ENCODE results near the gene NHLRC4. TPM values are rescaled to one million over a fixed set of nuclear protein-coding genes. Genes with fewer than 3 reads are reported as not detected.

Gene NHLRC4
- total and polyA plus RNA-seq, 2 of the 13 experiments (the other 11 are each of a cell fraction or from before 2014, with no cell fraction given) = 0.40 to 0.59 TPM

DNA sequence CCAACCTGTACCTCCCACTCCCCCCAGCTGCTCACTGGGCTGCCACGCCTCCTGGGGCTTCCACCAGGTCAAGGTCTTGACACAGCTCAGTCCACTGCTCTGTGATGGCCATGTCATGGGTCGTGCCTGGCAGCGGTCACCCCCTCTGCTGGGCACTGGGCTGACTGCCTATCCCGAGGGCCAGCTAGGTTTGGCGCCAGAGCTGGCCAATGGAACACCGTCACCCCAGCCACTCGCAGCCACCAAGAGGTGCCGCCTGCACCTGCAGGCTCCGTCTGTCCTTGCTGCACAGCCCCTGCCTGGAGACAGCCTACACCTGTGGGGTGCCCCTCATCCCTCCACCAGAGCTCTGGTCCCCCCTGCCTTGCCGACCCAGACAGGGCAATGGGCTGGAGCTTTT, 18.5 kb downstream of the NHLRC4 start (continued):
- TF ChIP-seq, protein P1, sequence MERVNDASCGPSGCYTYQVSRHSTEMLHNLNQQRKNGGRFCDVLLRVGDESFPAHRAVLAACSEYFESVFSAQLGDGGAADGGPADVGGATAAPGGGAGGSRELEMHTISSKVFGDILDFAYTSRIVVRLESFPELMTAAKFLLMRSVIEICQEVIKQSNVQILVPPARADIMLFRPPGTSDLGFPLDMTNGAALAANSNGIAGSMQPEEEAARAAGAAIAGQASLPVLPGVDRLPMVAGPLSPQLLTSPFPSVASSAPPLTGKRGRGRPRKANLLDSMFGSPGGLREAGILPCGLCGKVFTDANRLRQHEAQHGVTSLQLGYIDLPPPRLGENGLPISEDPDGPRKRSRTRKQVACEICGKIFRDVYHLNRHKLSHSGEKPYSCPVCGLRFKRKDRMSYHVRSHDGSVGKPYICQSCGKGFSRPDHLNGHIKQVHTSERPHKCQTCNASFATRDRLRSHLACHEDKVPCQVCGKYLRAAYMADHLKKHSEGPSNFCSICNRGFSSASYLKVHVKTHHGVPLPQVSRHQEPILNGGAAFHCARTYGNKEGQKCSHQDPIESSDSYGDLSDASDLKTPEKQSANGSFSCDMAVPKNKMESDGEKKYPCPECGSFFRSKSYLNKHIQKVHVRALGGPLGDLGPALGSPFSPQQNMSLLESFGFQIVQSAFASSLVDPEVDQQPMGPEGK (CRISPR knock-in tag; IDR thresholded peaks at IDR 0.05) = peak; percentile 65
- no peak for TF ChIP-seq ZNF772 (CRISPR knock-in tag; IDR thresholded peaks at IDR 0.05)
- peak; percentile 54 for TF ChIP-seq RARA (CRISPR knock-in tag; IDR thresholded peaks at IDR 0.05)
- TF ChIP-seq SRSF4 (IDR thresholded peaks at IDR 0.05; ENCODE audit: low read depth, low read length, poor library complexity, severe bottlenecking) = no peak
- TF ChIP-seq MTF1 (CRISPR knock-in tag; IDR thresholded peaks at IDR 0.05) = no peak
- no peak for TF ChIP-seq KDM5A (IDR thresholded peaks at IDR 0.05; ENCODE audit: borderline replicate concordance, low read length)
- TF ChIP-seq HCFC1 (IDR thresholded peaks at IDR 0.05; ENCODE audit: low read depth, low read length) = no peak
- TF ChIP-seq ZMYM4 (CRISPR knock-in tag; IDR thresholded peaks at IDR 0.05) = no peak
- TF ChIP-seq, protein P2, sequence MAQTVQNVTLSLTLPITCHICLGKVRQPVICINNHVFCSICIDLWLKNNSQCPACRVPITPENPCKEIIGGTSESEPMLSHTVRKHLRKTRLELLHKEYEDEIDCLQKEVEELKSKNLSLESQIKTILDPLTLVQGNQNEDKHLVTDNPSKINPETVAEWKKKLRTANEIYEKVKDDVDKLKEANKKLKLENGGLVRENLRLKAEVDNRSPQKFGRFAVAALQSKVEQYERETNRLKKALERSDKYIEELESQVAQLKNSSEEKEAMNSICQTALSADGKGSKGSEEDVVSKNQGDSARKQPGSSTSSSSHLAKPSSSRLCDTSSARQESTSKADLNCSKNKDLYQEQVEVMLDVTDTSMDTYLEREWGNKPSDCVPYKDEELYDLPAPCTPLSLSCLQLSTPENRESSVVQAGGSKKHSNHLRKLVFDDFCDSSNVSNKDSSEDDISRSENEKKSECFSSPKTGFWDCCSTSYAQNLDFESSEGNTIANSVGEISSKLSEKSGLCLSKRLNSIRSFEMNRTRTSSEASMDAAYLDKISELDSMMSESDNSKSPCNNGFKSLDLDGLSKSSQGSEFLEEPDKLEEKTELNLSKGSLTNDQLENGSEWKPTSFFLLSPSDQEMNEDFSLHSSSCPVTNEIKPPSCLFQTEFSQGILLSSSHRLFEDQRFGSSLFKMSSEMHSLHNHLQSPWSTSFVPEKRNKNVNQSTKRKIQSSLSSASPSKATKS (CRISPR knock-in tag; IDR thresholded peaks at IDR 0.05) = no peak
- TF ChIP-seq CREM (IDR thresholded peaks at IDR 0.05) = no peak
- TF ChIP-seq CREM (CRISPR knock-in tag; IDR thresholded peaks at IDR 0.05) = no peak
- no peak for TF ChIP-seq ZNF747 (CRISPR knock-in tag; IDR thresholded peaks at IDR 0.05; ENCODE audit: borderline replicate concordance)
- TF ChIP-seq CBFB (CRISPR knock-in tag; IDR thresholded peaks at IDR 0.05) = no peak
- TF ChIP-seq ZNF329 (CRISPR knock-in tag; IDR thresholded peaks at IDR 0.05; ENCODE audit: low read depth) = no peak
- TF ChIP-seq ELF1 (CRISPR knock-in tag; IDR thresholded peaks at IDR 0.05) = no peak
- no peak for TF ChIP-seq CHD2 (IDR thresholded peaks at IDR 0.05; ENCODE audit: low read depth, low read length)
- no peak for TF ChIP-seq ZNF282 (IDR thresholded peaks at IDR 0.05; ENCODE audit: partially characterized antibody)
- no peak for TF ChIP-seq RFXANK (CRISPR knock-in tag; IDR thresholded peaks at IDR 0.05)
- TF ChIP-seq, protein P3, sequence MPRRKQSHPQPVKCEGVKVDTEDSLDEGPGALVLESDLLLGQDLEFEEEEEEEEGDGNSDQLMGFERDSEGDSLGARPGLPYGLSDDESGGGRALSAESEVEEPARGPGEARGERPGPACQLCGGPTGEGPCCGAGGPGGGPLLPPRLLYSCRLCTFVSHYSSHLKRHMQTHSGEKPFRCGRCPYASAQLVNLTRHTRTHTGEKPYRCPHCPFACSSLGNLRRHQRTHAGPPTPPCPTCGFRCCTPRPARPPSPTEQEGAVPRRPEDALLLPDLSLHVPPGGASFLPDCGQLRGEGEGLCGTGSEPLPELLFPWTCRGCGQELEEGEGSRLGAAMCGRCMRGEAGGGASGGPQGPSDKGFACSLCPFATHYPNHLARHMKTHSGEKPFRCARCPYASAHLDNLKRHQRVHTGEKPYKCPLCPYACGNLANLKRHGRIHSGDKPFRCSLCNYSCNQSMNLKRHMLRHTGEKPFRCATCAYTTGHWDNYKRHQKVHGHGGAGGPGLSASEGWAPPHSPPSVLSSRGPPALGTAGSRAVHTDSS (CRISPR knock-in tag; conservative IDR thresholded peaks at IDR 0.05) = no peak
- TF ChIP-seq ZNF839 (CRISPR knock-in tag; IDR thresholded peaks at IDR 0.05; ENCODE audit: borderline replicate concordance) = no peak
- no peak for TF ChIP-seq KDM6A (CRISPR knock-in tag; IDR thresholded peaks at IDR 0.05; ENCODE audit: low read depth)
- no peak for TF ChIP-seq HHEX (CRISPR knock-in tag; IDR thresholded peaks at IDR 0.05)
- TF ChIP-seq, protein P4, sequence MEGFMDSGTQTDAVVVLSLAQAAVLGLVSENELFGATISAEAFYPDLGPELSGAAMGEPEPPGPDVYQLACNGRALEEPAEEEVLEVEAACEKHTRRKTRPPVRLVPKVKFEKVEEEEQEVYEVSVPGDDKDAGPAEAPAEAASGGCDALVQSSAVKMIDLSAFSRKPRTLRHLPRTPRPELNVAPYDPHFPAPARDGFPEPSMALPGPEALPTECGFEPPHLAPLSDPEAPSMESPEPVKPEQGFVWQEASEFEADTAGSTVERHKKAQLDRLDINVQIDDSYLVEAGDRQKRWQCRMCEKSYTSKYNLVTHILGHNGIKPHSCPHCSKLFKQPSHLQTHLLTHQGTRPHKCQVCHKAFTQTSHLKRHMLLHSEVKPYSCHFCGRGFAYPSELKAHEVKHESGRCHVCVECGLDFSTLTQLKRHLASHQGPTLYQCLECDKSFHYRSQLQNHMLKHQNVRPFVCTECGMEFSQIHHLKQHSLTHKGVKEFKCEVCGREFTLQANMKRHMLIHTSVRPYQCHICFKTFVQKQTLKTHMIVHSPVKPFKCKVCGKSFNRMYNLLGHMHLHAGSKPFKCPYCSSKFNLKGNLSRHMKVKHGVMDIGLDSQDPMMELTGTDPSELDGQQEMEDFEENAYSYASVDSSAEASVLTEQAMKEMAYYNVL (CRISPR knock-in tag; IDR thresholded peaks at IDR 0.05; ENCODE audit: borderline replicate concordance) = no peak
- peak; percentile 62; the same call in 1 of the 2 replicates for TF ChIP-seq ZNF326 (CRISPR knock-in tag; IDR thresholded peaks at IDR 0.05; ENCODE audit: borderline replicate concordance)
- TF ChIP-seq ZFP36 (IDR thresholded peaks at IDR 0.05; ENCODE audit: borderline replicate concordance, low read depth, low read length, partially characterized antibody) = no peak
- TF ChIP-seq, protein P5, sequence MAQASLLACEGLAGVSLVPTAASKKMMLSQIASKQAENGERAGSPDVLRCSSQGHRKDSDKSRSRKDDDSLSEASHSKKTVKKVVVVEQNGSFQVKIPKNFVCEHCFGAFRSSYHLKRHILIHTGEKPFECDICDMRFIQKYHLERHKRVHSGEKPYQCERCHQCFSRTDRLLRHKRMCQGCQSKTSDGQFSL (CRISPR knock-in tag; IDR thresholded peaks at IDR 0.05) = peak; percentile 57; the same call in 1 of the 2 replicates
